K562 (cell line): ENCODE results near the gene HYI. TPM values are rescaled to one million over a fixed set of nuclear protein-coding genes. Genes with fewer than 3 reads are reported as not detected.

Experiments
- FOXM1 ChIP-seq, 2 experiments: fragments of 450-650 bp in 1 of 2; sonication (generic) in 1 of 2; formaldehyde crosslinking in 1 of 2; IDR thresholded peaks; 2 replicates each; pipeline versions ENCODE4 v1.6.1 to v1.9.0; 2017 to 2022; ENCODE audit warnings: low read depth in 2 of 2, mild to moderate bottlenecking in 2 of 2, missing genetic modification reagents in 1 of 2, moderate library complexity in 1 of 2
- GATAD2B ChIP-seq: fragments of 450-650 bp; IDR thresholded peaks from 2 replicates; pipeline ENCODE4 v1.6.1; 2017; ENCODE audit warnings: mild to moderate bottlenecking, borderline replicate concordance
- PML ChIP-seq: IDR thresholded peaks from 2 replicates; pipeline ENCODE4 v1.6.1; 2012; ENCODE audit warnings: low read length, inconsistent platforms
- SMARCE1 ChIP-seq: fragments of 450-650 bp; IDR thresholded peaks from 2 replicates; pipeline ENCODE4 v1.7.1; 2016; ENCODE audit warnings: mild to moderate bottlenecking
- TAL1 ChIP-seq: fragments of 450-650 bp; IDR thresholded peaks from 2 replicates; pipeline ENCODE4 v1.6.1; 2016; ENCODE audit warnings: mild to moderate bottlenecking
- polyA plus RNA-seq, 8 experiments: library from polyadenylated mRNA; depleted of rRNA in 4 of 8; stranded (reverse) in 5 of 8; unstranded in 3 of 8; fragments of >200 nt; fragmentation: Nextera tagmentation in 2 of 8; fragmentation: Illumina TruSeq in 1 of 8; extraction: Ambion mirVana in 2 of 8; extraction: Trizol in 1 of 8; gene quantifications; 2 replicates each; pipeline versions ENCODE4 v1.2.1 to v1.2.3, GENCODE V29; 2011 to 2014; ENCODE audit warnings: inconsistent platforms in 1 of 8, missing spikeins in 1 of 8
- total RNA-seq, 7 experiments: library from RNA; depleted of rRNA in 6 of 7; stranded (reverse); fragments of >200 nt in 6 of 7; fragmentation: Illumina TruSeq in 2 of 7; extraction: Trizol in 2 of 7; gene quantifications; 2 replicates each; pipeline versions ENCODE4 v1.2.1 to v1.2.3, GENCODE V29; 2011 to 2021; ENCODE audit warnings: low replicate concordance in 1 of 7
- TF ChIP-seq, protein P1 (sequence below): fragments of 450-650 bp; IDR thresholded peaks from 2 replicates; pipeline ENCODE4 v1.6.1; 2018; ENCODE audit not compliant: partially characterized antibody
- TF ChIP-seq, protein P2 (sequence below): fragments of 450-650 bp; IDR thresholded peaks from 2 replicates; pipeline ENCODE4 v1.7.1; 2018; ENCODE audit warnings: mild to moderate bottlenecking, low read depth; ENCODE audit not compliant: partially characterized antibody
- TF ChIP-seq, protein P3 (sequence below), 2 experiments: fragments of 450-650 bp; IDR thresholded peaks; 2 replicates each; pipeline ENCODE4 v1.6.1; 2016; ENCODE audit warnings: mild to moderate bottlenecking in 2 of 2, borderline replicate concordance in 1 of 2, low read depth in 1 of 2, moderate library complexity in 1 of 2

The HYI gene
- total and polyA plus RNA-seq, 9 of the 15 experiments (the other 6 are each of a cell fraction or from before 2014, with no cell fraction given) = 0.04 to 4.1 (median 1.4) TPM; not detected in 1

DNA sequence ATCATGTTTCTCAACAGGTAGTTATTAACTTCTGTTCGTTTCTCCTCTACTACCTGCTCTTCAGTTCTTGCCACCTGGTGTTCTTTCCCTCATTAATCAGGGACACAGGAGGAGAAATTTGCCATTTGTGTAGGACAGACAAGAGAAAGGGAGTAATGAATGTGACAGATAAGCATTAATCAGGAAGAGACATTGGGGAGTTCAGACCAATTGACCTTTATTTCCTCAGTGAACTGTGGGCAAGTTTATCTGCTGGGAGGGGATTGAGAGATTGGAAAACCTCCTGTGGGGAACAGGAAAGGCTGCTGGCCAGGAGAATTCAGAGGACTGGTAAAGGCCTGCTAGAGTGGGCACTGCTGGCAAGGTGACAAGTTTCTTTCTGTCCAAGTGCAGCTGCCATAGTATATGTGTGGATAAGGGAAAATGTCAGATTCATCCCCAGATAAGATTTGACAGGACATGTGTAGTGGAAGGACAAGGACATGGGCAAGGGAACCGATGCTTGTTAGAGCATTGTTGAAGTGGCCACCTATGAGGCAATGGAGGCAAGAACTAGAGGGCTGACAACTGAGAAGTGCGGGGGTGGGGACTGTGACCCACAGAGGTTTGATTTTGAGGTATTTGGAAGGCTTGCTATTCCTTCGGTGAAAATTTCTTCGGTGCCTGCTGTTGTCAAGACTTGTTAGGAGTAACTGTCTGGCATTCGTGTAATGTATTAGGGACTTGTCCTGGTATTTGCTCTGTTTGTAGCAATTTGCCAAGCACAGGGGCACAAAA lies 51.5 kb downstream of the HYI start (continued):
- TF ChIP-seq GATAD2B (0 out of 2 replicates have a peak, but pooled peaks have one; percentile 46), SMARCE1 (peak; percentile 16; the same call in 1 of the 2 replicates), PML (peak; percentile 70; the same call in 1 of the 2 replicates), TAL1 (peak; percentile 90), FOXM1 (IDR thresholded peaks at IDR 0.05; ENCODE audit: low read depth) (peak; percentile 73), FOXM1 (CRISPR knock-in tag; IDR thresholded peaks at IDR 0.05; ENCODE audit: low read depth) (no peak)
- TF ChIP-seq, protein P1, sequence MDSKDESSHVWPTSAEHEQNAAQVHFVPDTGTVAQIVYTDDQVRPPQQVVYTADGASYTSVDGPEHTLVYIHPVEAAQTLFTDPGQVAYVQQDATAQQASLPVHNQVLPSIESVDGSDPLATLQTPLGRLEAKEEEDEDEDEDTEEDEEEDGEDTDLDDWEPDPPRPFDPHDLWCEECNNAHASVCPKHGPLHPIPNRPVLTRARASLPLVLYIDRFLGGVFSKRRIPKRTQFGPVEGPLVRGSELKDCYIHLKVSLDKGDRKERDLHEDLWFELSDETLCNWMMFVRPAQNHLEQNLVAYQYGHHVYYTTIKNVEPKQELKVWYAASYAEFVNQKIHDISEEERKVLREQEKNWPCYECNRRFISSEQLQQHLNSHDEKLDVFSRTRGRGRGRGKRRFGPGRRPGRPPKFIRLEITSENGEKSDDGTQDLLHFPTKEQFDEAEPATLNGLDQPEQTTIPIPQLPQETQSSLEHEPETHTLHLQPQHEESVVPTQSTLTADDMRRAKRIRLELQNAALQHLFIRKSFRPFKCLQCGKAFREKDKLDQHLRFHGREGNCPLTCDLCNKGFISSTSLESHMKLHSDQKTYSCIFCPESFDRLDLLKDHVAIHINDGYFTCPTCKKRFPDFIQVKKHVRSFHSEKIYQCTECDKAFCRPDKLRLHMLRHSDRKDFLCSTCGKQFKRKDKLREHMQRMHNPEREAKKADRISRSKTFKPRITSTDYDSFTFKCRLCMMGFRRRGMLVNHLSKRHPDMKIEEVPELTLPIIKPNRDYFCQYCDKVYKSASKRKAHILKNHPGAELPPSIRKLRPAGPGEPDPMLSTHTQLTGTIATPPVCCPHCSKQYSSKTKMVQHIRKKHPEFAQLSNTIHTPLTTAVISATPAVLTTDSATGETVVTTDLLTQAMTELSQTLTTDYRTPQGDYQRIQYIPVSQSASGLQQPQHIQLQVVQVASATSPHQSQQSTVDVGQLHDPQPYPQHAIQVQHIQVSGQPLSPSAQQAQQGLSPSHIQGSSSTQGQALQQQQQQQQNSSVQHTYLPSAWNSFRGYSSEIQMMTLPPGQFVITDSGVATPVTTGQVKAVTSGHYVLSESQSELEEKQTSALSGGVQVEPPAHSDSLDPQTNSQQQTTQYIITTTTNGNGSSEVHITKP = no peak
- TF ChIP-seq, protein P2, sequence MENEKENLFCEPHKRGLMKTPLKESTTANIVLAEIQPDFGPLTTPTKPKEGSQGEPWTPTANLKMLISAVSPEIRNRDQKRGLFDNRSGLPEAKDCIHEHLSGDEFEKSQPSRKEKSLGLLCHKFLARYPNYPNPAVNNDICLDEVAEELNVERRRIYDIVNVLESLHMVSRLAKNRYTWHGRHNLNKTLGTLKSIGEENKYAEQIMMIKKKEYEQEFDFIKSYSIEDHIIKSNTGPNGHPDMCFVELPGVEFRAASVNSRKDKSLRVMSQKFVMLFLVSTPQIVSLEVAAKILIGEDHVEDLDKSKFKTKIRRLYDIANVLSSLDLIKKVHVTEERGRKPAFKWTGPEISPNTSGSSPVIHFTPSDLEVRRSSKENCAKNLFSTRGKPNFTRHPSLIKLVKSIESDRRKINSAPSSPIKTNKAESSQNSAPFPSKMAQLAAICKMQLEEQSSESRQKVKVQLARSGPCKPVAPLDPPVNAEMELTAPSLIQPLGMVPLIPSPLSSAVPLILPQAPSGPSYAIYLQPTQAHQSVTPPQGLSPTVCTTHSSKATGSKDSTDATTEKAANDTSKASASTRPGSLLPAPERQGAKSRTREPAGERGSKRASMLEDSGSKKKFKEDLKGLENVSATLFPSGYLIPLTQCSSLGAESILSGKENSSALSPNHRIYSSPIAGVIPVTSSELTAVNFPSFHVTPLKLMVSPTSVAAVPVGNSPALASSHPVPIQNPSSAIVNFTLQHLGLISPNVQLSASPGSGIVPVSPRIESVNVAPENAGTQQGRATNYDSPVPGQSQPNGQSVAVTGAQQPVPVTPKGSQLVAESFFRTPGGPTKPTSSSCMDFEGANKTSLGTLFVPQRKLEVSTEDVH = no peak
- TF ChIP-seq, protein P3, sequence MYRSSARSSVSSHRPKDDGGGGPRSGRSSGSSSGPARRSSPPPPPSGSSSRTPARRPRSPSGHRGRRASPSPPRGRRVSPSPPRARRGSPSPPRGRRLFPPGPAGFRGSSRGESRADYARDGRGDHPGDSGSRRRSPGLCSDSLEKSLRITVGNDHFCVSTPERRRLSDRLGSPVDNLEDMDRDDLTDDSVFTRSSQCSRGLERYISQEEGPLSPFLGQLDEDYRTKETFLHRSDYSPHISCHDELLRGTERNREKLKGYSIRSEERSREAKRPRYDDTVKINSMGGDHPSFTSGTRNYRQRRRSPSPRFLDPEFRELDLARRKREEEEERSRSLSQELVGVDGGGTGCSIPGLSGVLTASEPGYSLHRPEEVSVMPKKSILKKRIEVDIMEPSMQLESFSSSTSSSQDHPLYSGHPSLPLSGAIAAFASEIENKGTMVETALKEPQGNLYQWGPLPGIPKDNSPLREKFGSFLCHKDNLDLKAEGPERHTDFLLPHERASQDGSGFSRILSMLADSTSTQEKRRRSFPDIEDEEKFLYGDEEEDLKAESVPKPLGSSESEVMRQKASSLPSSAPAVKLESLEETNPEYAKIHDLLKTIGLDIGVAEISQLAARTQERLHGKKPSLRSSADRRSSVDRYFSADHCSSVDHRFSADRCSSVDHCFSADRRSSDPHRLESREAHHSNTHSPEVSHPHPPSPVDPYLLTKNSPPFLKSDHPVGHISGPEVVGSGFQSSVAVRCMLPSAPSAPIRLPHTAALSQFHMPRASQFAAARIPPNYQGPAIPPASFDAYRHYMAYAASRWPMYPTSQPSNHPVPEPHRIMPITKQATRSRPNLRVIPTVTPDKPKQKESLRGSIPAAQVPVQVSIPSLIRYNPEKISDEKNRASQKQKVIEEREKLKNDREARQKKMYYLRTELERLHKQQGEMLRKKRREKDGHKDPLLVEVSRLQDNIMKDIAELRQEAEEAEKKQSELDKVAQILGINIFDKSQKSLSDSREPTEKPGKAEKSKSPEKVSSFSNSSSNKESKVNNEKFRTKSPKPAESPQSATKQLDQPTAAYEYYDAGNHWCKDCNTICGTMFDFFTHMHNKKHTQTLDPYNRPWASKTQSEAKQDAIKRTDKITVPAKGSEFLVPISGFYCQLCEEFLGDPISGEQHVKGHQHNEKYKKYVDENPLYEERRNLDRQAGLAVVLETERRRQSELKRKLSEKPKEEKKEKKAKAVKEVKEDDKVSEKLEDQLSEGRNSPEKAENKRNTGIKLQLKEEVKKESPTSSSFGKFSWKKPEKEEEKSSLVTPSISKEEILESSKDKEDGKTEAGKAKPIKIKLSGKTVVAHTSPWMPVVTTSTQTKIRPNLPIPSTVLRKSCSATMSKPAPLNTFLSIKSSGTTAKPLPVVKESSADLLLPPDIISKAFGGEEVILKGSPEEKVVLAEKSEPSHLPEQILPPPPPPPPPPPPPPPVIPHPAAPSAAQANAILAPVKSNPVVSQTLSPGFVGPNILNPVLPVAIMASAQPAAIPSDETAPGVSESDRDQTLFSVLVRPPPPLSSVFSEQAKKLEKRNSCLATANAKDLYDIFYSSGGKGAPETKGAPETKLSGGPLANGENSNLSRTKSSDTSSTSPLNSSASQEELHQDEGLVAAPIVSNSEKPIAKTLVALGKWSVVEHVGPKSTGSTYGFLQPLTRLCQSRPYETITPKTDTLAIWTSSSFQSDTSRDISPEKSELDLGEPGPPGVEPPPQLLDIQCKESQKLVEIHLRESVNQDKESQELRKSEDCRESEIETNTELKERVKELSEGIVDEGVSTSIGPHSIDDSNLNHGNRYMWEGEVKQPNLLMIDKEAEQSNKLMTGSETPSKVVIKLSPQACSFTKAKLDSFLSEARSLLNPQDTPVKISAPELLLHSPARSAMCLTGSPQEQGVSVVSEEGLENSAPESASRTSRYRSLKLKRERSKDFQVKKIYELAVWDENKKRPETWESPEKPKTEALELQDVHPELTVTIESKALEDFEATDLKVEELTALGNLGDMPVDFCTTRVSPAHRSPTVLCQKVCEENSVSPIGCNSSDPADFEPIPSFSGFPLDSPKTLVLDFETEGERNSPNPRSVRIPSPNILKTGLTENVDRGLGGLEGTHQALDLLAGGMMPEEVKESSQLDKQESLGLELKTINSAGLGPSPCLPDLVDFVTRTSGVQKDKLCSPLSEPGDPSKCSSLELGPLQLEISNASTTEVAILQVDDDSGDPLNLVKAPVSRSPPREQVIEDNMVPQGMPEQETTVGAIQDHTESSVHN (IDR thresholded peaks at IDR 0.05; ENCODE audit: borderline replicate concordance in 1 of 2, low read depth in 1 of 2) = no peak
- TF ChIP-seq, all 486 proteins: peak for 51
